ENCODE data around the gene TM9SF3. TPM values are rescaled to one million over a fixed set of nuclear protein-coding genes. Genes with fewer than 3 reads are reported as not detected.

Gene TM9SF3
- total RNA-seq, 4 donors from 2014 or later: 77.0 to 129 (median 94.4) TPM

- no peak for TF ChIP-seq CTCF (IDR thresholded peaks at IDR 0.05; ENCODE audit: low read depth)
Measured at GRCh38 chr10:96482815-96483588, 103.8 kb downstream of the TM9SF3 start.

- no peak for TF ChIP-seq CTCF (IDR thresholded peaks at IDR 0.05; ENCODE audit: low read depth)
Measured at GRCh38 chr10:96478355-96478754, 108.5 kb downstream of the TM9SF3 start.

- no peak for TF ChIP-seq CTCF (IDR thresholded peaks at IDR 0.05; ENCODE audit: low read depth)
Measured at GRCh38 chr10:96473866-96474265, 112.9 kb downstream of the TM9SF3 start.

- TF ChIP-seq CTCF (IDR thresholded peaks at IDR 0.05; ENCODE audit: low read depth): no peak
Measured at GRCh38 chr10:96470116-96470743, 116.6 kb downstream of the TM9SF3 start.

GRCh38 chr10:96468845-96469244 is 118.0 kb downstream of the TM9SF3 start:
- no peak for TF ChIP-seq CTCF (IDR thresholded peaks at IDR 0.05; ENCODE audit: low read depth)

Small RNAs within 50 kb of the gene (small RNA-seq; reads per million reads assigned to genes)
- not detected for gene RNA5SP324

Other genes starting within 250 kb of the TM9SF3 start
- not detected for gene OPALIN, start 228.0 kb downstream of the TM9SF3 start, total RNA-seq
- not detected for gene TLL2, start 73.1 kb downstream of the TM9SF3 start, total RNA-seq
- gene PIK3AP1, start 133.5 kb upstream of the TM9SF3 start, total RNA-seq: 10 to 100 TPM; 17.5 to 64.4 (median 23.7) TPM
- 10 to 100 TPM; 23.6 to 45.2 (median 32.9) TPM for gene LCOR, start 245.3 kb upstream of the TM9SF3 start, total RNA-seq

All from subcutaneous adipose tissue (tissue), 4 donors.